Measurements from ENCODE around the gene EXOC3L4.
"Not testable (repeated sequence)": the region's sequence is repeated elsewhere in the genome, so short reads cannot be mapped to it uniquely, and the experiment has no call there.

EXOC3L4 gene

GRCh38 chr14:103094406-103095209, at the start of gene EXOC3L4:
TSS of gene EXOC3L4 (plus strand) at chr14:103094725. CDS start at chr14:103100220, 5,495 bp downstream.
- TF ChIP-seq CTCF (IDR thresholded peaks at IDR 0.05; ENCODE audit: insufficient read depth, low read depth, low read length, missing control alignments): no peak
- H3K4me3 ChIP-seq (ENCODE audit: low read length): no peak within 1 kb of the TSS
- DNase-seq (ENCODE audit: low read depth): no peak

- no peak for TF ChIP-seq CTCF (IDR thresholded peaks at IDR 0.05; ENCODE audit: insufficient read depth, low read depth, low read length, missing control alignments)
- H3K4me3 ChIP-seq (ENCODE audit: low read length): no peak overlapping the region
- DNase-seq (ENCODE audit: low read depth): no peak
These were observed 49.1 kb upstream of the EXOC3L4 start for GRCh38 chr14:103045371-103045869.

- not testable (repeated sequence) for H3K4me3 ChIP-seq (ENCODE audit: low read length); DNase-seq (ENCODE audit: low read depth)
These were observed 47.1 kb upstream of the EXOC3L4 start for GRCh38 chr14:103047453-103047852.

- no peak for DNase-seq (ENCODE audit: low read depth)
- no peak overlapping the region for H3K4me3 ChIP-seq (ENCODE audit: low read length)
- TF ChIP-seq CTCF (IDR thresholded peaks at IDR 0.05; ENCODE audit: insufficient read depth, low read depth, low read length, missing control alignments): no peak
These were observed 43.6 kb upstream of the EXOC3L4 start for GRCh38 chr14:103050935-103051334.

GRCh38 chr14:103052407-103052806, 42.1 kb upstream of the EXOC3L4 start:
- no peak for TF ChIP-seq CTCF (IDR thresholded peaks at IDR 0.05; ENCODE audit: insufficient read depth, low read depth, low read length, missing control alignments)
- no peak for DNase-seq (ENCODE audit: low read depth)
- H3K4me3 ChIP-seq (ENCODE audit: low read length): no peak overlapping the region

GRCh38 chr14:103055695-103056094, 38.8 kb upstream of the EXOC3L4 start:
- TF ChIP-seq CTCF (IDR thresholded peaks at IDR 0.05; ENCODE audit: insufficient read depth, low read depth, low read length, missing control alignments): no peak
- H3K4me3 ChIP-seq (ENCODE audit: low read length): peak overlapping the region; percentile 70
- no peak for DNase-seq (ENCODE audit: low read depth)

GRCh38 chr14:103056322-103057027, 38.0 kb upstream of the EXOC3L4 start:
- peak overlapping the region; percentile 70 for H3K4me3 ChIP-seq (ENCODE audit: low read length)
- peak; percentile 49 for DNase-seq (ENCODE audit: low read depth)
- no peak for TF ChIP-seq CTCF (IDR thresholded peaks at IDR 0.05; ENCODE audit: insufficient read depth, low read depth, low read length, missing control alignments)
